ENCODE measurements around the gene GSG1L. TPM values are rescaled to one million over a fixed set of nuclear protein-coding genes. Genes with fewer than 3 reads are reported as not detected.

Gene GSG1L
- total RNA-seq, 2 donors from 2014 or later: 13.9 to 34.7 TPM

GRCh38 chr16:28009586-28010373 lies 53.7 kb downstream of the GSG1L start:
- H3K27me3 ChIP-seq: no peaks in the 10 kb centered on the region
- H3K4me1 ChIP-seq: peaks cover 0 to 10% of the 10 kb centered on the region in 2 donors
- H3K27ac ChIP-seq: no peak overlapping the region
- H3K9me3 ChIP-seq: no peaks in the 10 kb centered on the region
- H3K4me3 ChIP-seq: no peak overlapping the region
- no peaks in the 10 kb centered on the region for H3K36me3 ChIP-seq
- DNase-seq (ENCODE audit: low spot score): no peak
- no peak for TF ChIP-seq CTCF (IDR thresholded peaks at IDR 0.05)

GRCh38 chr16:28003923-28004322 lies 59.6 kb downstream of the GSG1L start:
- Histone ChIP-seq H3K4me3 (no peak overlapping the region), H3K27me3 (no peaks in the 10 kb centered on the region), H3K4me1 (no peaks in the 10 kb centered on the region), H3K9me3 (no peaks in the 10 kb centered on the region), H3K36me3 (no peaks in the 10 kb centered on the region), H3K27ac (peak overlapping the region; percentile 51 to 70)
- TF ChIP-seq CTCF (IDR thresholded peaks at IDR 0.05): no peak
- DNase-seq (ENCODE audit: low spot score): no peak

GRCh38 chr16:28003021-28003865 lies 60.3 kb downstream of the GSG1L start:
- H3K4me1 ChIP-seq: no peaks in the 10 kb centered on the region
- H3K9me3 ChIP-seq: no peaks in the 10 kb centered on the region
- no peaks in the 10 kb centered on the region for H3K27me3 ChIP-seq
- H3K4me3 ChIP-seq: no peak overlapping the region
- H3K27ac ChIP-seq: peak overlapping the region; percentile 51 to 70
- no peak for TF ChIP-seq CTCF (IDR thresholded peaks at IDR 0.05)
- no peaks in the 10 kb centered on the region for H3K36me3 ChIP-seq
- DNase-seq (ENCODE audit: low spot score): no peak

GRCh38 chr16:28001642-28002041 lies 61.9 kb downstream of the GSG1L start:
- H3K4me3 ChIP-seq: no peak overlapping the region
- H3K36me3 ChIP-seq: no peaks in the 10 kb centered on the region
- H3K27ac ChIP-seq: peak overlapping the region in 1 of 2 donors; percentile 3
- H3K9me3 ChIP-seq: no peaks in the 10 kb centered on the region
- TF ChIP-seq CTCF (IDR thresholded peaks at IDR 0.05): no peak
- no peak for DNase-seq (ENCODE audit: low spot score)
- no peaks in the 10 kb centered on the region for H3K4me1 ChIP-seq
- no peaks in the 10 kb centered on the region for H3K27me3 ChIP-seq

GRCh38 chr16:28001184-28001583 lies 62.3 kb downstream of the GSG1L start:
- Histone ChIP-seq H3K36me3 (no peaks in the 10 kb centered on the region), H3K4me3 (no peak overlapping the region), H3K9me3 (no peaks in the 10 kb centered on the region), H3K27me3 (no peaks in the 10 kb centered on the region), H3K4me1 (no peaks in the 10 kb centered on the region), H3K27ac (peak overlapping the region in 1 of 2 donors; percentile 3)
- no peak for DNase-seq (ENCODE audit: low spot score)
- TF ChIP-seq CTCF (IDR thresholded peaks at IDR 0.05): no peak

All from right atrium auricular region (tissue), 2 donors.